PC-9 (cell line): Measurements from ENCODE around the gene AKAP6.

ENCODE experiments used
- EZH2 ChIP-seq: fragments of 200-600 bp; sonication (generic); IDR thresholded peaks from 2 replicates; pipeline ENCODE4 v1.8.0; 2017; ENCODE audit warnings: antibody characterized with exemption, low read depth
- TF ChIP-seq, protein P1 (sequence below): fragments of 200-600 bp; sonication (generic); conservative IDR thresholded peaks from 2 replicates; pipeline ENCODE4 v1.6.1; 2017; ENCODE audit warnings: mixed run types, antibody characterized with exemption, mild to moderate bottlenecking, moderate library complexity

DNA sequence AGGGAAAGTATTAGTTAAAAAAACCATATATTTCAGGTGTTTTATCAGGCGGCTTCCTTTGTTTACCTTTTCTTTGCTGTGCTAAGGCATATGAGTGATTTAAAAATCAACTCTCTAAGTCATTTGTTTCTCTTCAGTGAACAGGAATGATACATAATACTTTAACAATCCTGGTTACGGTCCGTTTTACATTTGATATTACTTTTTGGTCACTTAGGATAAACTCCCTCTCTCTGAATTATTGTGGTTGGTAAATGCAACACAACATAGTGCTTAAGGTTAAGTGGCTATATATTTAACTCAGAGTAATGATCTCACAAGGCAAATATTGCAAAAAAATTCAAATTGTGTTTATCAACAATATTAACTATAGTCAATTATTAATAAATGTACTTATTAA lies 32.7 kb upstream of the AKAP6 start:
- TF ChIP-seq, protein P1, sequence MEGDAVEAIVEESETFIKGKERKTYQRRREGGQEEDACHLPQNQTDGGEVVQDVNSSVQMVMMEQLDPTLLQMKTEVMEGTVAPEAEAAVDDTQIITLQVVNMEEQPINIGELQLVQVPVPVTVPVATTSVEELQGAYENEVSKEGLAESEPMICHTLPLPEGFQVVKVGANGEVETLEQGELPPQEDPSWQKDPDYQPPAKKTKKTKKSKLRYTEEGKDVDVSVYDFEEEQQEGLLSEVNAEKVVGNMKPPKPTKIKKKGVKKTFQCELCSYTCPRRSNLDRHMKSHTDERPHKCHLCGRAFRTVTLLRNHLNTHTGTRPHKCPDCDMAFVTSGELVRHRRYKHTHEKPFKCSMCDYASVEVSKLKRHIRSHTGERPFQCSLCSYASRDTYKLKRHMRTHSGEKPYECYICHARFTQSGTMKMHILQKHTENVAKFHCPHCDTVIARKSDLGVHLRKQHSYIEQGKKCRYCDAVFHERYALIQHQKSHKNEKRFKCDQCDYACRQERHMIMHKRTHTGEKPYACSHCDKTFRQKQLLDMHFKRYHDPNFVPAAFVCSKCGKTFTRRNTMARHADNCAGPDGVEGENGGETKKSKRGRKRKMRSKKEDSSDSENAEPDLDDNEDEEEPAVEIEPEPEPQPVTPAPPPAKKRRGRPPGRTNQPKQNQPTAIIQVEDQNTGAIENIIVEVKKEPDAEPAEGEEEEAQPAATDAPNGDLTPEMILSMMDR, result no peak
- no peak for TF ChIP-seq EZH2
